Transverse colon (tissue), 4 donors: ENCODE results near the gene KRT4. TPM values are rescaled to one million over a fixed set of nuclear protein-coding genes. Genes with fewer than 3 reads are reported as not detected.
"Not testable (repeated sequence)": the region's sequence is repeated elsewhere in the genome, so short reads cannot be mapped to it uniquely, and the experiment has no call there.

ENCODE experiments used
- DNase-seq: peaks from one replicate; pipeline ENCODE4 v3.0.0-alpha.2; 2019
- H3K27ac ChIP-seq, 4 donors: fragments of 200-600 bp; sonication (generic); 2 replicates each; pipeline ENCODE4 v1.5.1; 2016 to 2018; ENCODE audit warnings: inconsistent platforms in 4 of 4
- H3K27me3 ChIP-seq: fragments of 200-600 bp; sonication (generic); 2 replicates; pipeline ENCODE4 v1.5.1; 2017; ENCODE audit warnings: inconsistent platforms
- H3K36me3 ChIP-seq, 4 donors: fragments of 200-600 bp; sonication (generic); 2 replicates each; pipeline ENCODE4 v1.5.1; 2017 to 2019; ENCODE audit warnings: inconsistent platforms in 4 of 4
- H3K4me1 ChIP-seq, 4 donors: fragments of 200-600 bp; sonication (generic); 2 replicates each; pipeline ENCODE4 v1.5.1; 2017 to 2020; ENCODE audit warnings: inconsistent platforms in 4 of 4
- H3K4me3 ChIP-seq, 4 donors: fragments of 200-600 bp; sonication (generic); 1 replicate in 1 of 4; 2 replicates in 3 of 4; pipeline versions ENCODE4 v1.5.1 to v1.6.1; 2017 to 2019; ENCODE audit warnings: inconsistent platforms in 4 of 4
- H3K9me3 ChIP-seq, 2 donors: fragments of 200-600 bp; sonication (generic); 2 replicates each; pipeline ENCODE4 v1.5.1; 2017 to 2019; ENCODE audit warnings: inconsistent platforms in 2 of 2
- CTCF ChIP-seq, 5 experiments: fragments of 200-600 bp in 3 of 5; fragments of 450-650 bp in 2 of 5; sonication (generic) in 3 of 5; IDR thresholded peaks; 1 replicate in 2 of 5; 2 replicates in 3 of 5; pipeline ENCODE4 v1.5.1; 2016 to 2017; ENCODE audit warnings: antibody characterized with exemption in 5 of 5, inconsistent platforms in 3 of 5, mild to moderate bottlenecking in 2 of 5, moderate library complexity in 1 of 5
- EP300 ChIP-seq: sonication (generic); formaldehyde crosslinking; IDR thresholded peaks from one replicate; pipeline ENCODE4 v1.6.1; 2017; ENCODE audit warnings: antibody characterized with exemption, low read depth
- POLR2A ChIP-seq: fragments of 450-650 bp; IDR thresholded peaks from one replicate; pipeline ENCODE4 v1.6.1; 2016; ENCODE audit warnings: antibody characterized with exemption, mild to moderate bottlenecking, moderate library complexity
- POLR2AphosphoS5 ChIP-seq, 3 donors: sonication (generic); formaldehyde crosslinking; IDR thresholded peaks; one replicate each; pipeline ENCODE4 v1.6.1; 2016; ENCODE audit warnings: antibody characterized with exemption in 3 of 3
- WGBS, 2 donors: methylation state at CpG; one replicate each; pipeline ENCODE4 v1.1.5; 2018; ENCODE audit warnings: low coverage in 1 of 2; 5-methylcytosine and 5-hydroxymethylcytosine counted together
- in situ Hi-C, 4 donors: fragments of 200-750 bp; cut with MboI; loops; one replicate each; pipeline versions ENCODE4 v1.15.0 to v1.15.1; 2017; ENCODE audit warnings: low sequenced_read_pairs in 3 of 4, low pct_ligation_motif_present in 1 of 4, low pct_unique_long_range_greater_than_20kb in 1 of 4
- intact Hi-C: fragments of 100-400 bp; cut with DNase I; formaldehyde crosslinking; loops from one replicate; pipeline ENCODE4 v1.15.1; 2023; ENCODE audit warnings: low total_unique reads
- total RNA-seq, 4 donors: library from RNA; depleted of rRNA; stranded (reverse); fragments of >200 nt; gene quantifications; one replicate each; pipeline ENCODE4 v1.1.0, GENCODE V29; 2016

Gene KRT4
- total RNA-seq, 4 donors from 2014 or later, result not detected

GRCh38 chr12:52860102-52860823 lies 46.3 kb upstream of the KRT4 start:
- no peak overlapping the region for H3K27ac ChIP-seq

GRCh38 chr12:52857500-52857899 lies 43.6 kb upstream of the KRT4 start:
- 83 to 90% methylated on average over 1 to 3 of the region's 3 CpGs for WGBS, 2 donors
- no peak overlapping the region for H3K4me3 ChIP-seq
- in situ Hi-C loops, result loop anchor here in 1 of 4 donors (25.0 kb wide), 1 partner anchor 470 kb away; the partner anchor contains the start of gene KRT84
- no peak for TF ChIP-seq POLR2A
- TF ChIP-seq EP300, result no peak
- TF ChIP-seq CTCF (IDR thresholded peaks at IDR 0.05), result no peak
- TF ChIP-seq POLR2AphosphoS5 (IDR thresholded peaks at IDR 0.05), result no peak
- intact Hi-C loops, result no loop called here
- H3K9me3 ChIP-seq, result no peaks in the 10 kb centered on the region
- H3K4me1 ChIP-seq, result no peaks in the 10 kb centered on the region
- no peaks in the 10 kb centered on the region for H3K36me3 ChIP-seq
- no peak overlapping the region for H3K27ac ChIP-seq
- H3K27me3 ChIP-seq, result no peaks in the 10 kb centered on the region
- no peak for DNase-seq

More at GRCh38 chr12:52860102-52860823, 46.3 kb upstream of the KRT4 start:
- H3K9me3 ChIP-seq, result no peaks in the 10 kb centered on the region
- 58 to 100% methylated on average over 2 to 6 of the region's 6 CpGs for WGBS, 2 donors
- H3K4me3 ChIP-seq, result no peak overlapping the region
- no peaks in the 10 kb centered on the region for H3K4me1 ChIP-seq
- in situ Hi-C loops, result loop anchor here in 2 of 4 donors (10.0 to 25.0 kb wide), 2 partner anchors 473 to 475 kb away; partner anchors contain the start of gene KRT84 (in 2 of the 2)
- TF ChIP-seq POLR2AphosphoS5 (IDR thresholded peaks at IDR 0.05) (no peak), EP300 (no peak)
- H3K27me3 ChIP-seq, result no peaks in the 10 kb centered on the region
- intact Hi-C loops, result no loop called here
- DNase-seq, result no peak
- no peaks in the 10 kb centered on the region for H3K36me3 ChIP-seq

GRCh38 chr12:52856787-52857186 lies 42.9 kb upstream of the KRT4 start:
- Histone ChIP-seq H3K36me3 (no peaks in the 10 kb centered on the region), H3K27ac (no peak overlapping the region), H3K27me3 (no peaks in the 10 kb centered on the region), H3K4me1 (no peaks in the 10 kb centered on the region), H3K9me3 (no peaks in the 10 kb centered on the region), H3K4me3 (no peak overlapping the region)
- WGBS, 2 donors, result 78 to 80% methylated on average over 1 to 3 of the region's 3 CpGs
- in situ Hi-C loops, result loop anchor here in 1 of 4 donors (25.0 kb wide), 1 partner anchor 469 kb away; the partner anchor contains the start of gene KRT84
- TF ChIP-seq POLR2AphosphoS5 (IDR thresholded peaks at IDR 0.05) (no peak), POLR2A (no peak), EP300 (no peak)
- DNase-seq, result no peak
- intact Hi-C loops, result no loop called here

- H3K27ac ChIP-seq, intact Hi-C loops, H3K27me3 ChIP-seq, H3K36me3 ChIP-seq, H3K9me3 ChIP-seq, H3K4me1 ChIP-seq, H3K4me3 ChIP-seq, DNase-seq: not testable (repeated sequence)
- WGBS, 2 donors, result 91 to 100% methylated on average over 2 of the region's 2 CpGs
- in situ Hi-C loops, result loop anchor here in 1 of 4 donors (25.0 kb wide), 1 partner anchor 469 kb away; the partner anchor contains the start of gene KRT84
Measured at GRCh38 chr12:52856077-52856476, 42.2 kb upstream of the KRT4 start.

- intact Hi-C loops, result no loop called here
- in situ Hi-C loops, result loop anchor here in 1 of 4 donors (25.0 kb wide), 1 partner anchor 464 kb away; the partner anchor contains the start of gene KRT84
- H3K36me3 ChIP-seq, result no peaks in the 10 kb centered on the region
Measured at GRCh38 chr12:52851787-52852186, 37.9 kb upstream of the KRT4 start.

More at GRCh38 chr12:52851787-52852186, 37.9 kb upstream of the KRT4 start:
- TF ChIP-seq POLR2A (no peak), CTCF (IDR thresholded peaks at IDR 0.05) (no peak), EP300 (no peak), POLR2AphosphoS5 (IDR thresholded peaks at IDR 0.05) (no peak)
- no peak overlapping the region for H3K27ac ChIP-seq
- no peaks in the 10 kb centered on the region for H3K27me3 ChIP-seq
- no peaks in the 10 kb centered on the region for H3K9me3 ChIP-seq
- no peak for DNase-seq
- H3K4me3 ChIP-seq, result no peak overlapping the region
- H3K4me1 ChIP-seq, result no peaks in the 10 kb centered on the region
